ENCODE data around the gene SETD5. TPM values are rescaled to one million over a fixed set of nuclear protein-coding genes. Genes with fewer than 3 reads are reported as not detected.
"Not testable (repeated sequence)": the region's sequence is repeated elsewhere in the genome, so short reads cannot be mapped to it uniquely, and the experiment has no call there.

Gene SETD5
- total RNA-seq, 2 donors from 2014 or later = 36.9 to 49.4 TPM

GRCh38 chr3:9476935-9477334 lies 79.5 kb downstream of the SETD5 start:
- no peak for TF ChIP-seq CTCF (IDR thresholded peaks at IDR 0.05)
- no peak for DNase-seq (ENCODE audit: low spot score)
- Histone ChIP-seq H3K9me3 (no peaks in the 10 kb centered on the region), H3K4me1 (no peaks in the 10 kb centered on the region), H3K27ac (no peak overlapping the region), H3K4me3 (no peak overlapping the region), H3K27me3 (no peaks in the 10 kb centered on the region), H3K36me3 (peaks cover 95% of the 10 kb centered on the region)

DNA sequence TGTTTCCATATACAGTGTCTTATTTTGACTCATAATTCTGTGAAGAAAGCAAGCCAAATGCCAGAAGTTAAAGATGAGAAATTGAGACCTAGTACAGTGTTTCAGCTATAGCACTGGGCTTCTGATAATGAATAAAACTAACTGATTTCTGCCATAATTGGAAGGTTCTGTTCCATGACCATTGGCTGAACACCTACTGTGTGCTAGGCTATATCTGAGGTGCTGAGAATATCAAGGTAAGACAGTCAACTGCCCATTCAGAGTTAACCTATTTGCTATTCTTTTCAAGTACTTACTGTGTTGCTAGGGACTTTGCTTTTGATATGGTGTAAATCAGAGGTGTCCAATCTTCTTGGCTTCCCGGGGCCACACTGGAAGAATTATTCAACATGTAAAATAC lies 82.8 kb downstream of the SETD5 start:
- TF ChIP-seq CTCF (IDR thresholded peaks at IDR 0.05) = no peak
- Histone ChIP-seq H3K27me3 (no peaks in the 10 kb centered on the region), H3K4me3 (no peak overlapping the region), H3K4me1 (no peaks in the 10 kb centered on the region), H3K36me3 (peaks cover 66% of the 10 kb centered on the region), H3K9me3 (no peaks in the 10 kb centered on the region), H3K27ac (no peak overlapping the region)
- DNase-seq (ENCODE audit: low spot score) = no peak

DNA sequence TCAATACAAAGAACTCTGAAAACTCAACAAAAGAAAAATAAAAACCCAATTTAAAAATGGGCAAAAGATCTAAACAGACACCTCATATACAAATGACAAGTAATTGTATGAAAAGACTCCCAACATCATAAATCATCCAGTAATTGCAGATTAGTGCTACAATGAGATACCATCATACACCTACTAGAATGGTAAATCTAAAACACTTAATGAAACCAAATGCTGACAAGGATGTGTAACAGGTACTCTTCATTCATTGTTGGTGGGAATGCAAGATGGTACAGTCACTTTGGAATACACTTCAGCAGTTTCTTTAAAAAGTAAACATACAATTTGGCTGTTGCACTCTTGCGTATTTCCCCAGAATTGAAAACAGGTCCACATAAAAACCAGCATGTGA lies 87.8 kb downstream of the SETD5 start:
- Histone ChIP-seq H3K27ac (no peak overlapping the region), H3K27me3 (no peaks in the 10 kb centered on the region), H3K9me3 (no peaks in the 10 kb centered on the region), H3K4me1 (no peaks in the 10 kb centered on the region), H3K4me3 (no peak overlapping the region), H3K36me3 (peaks cover 23% of the 10 kb centered on the region)
- TF ChIP-seq CTCF (IDR thresholded peaks at IDR 0.05) = no peak
- DNase-seq (ENCODE audit: low spot score) = no peak

- Histone ChIP-seq H3K36me3 (no peaks in the 10 kb centered on the region), H3K9me3 (no peaks in the 10 kb centered on the region), H3K4me3 (no peak overlapping the region), H3K27ac (no peak overlapping the region), H3K4me1 (no peaks in the 10 kb centered on the region), H3K27me3 (no peaks in the 10 kb centered on the region)
- no peak for DNase-seq (ENCODE audit: low spot score)
- TF ChIP-seq CTCF (IDR thresholded peaks at IDR 0.05) = no peak
These were observed 94.1 kb downstream of the SETD5 start for GRCh38 chr3:9491506-9491905.

DNA sequence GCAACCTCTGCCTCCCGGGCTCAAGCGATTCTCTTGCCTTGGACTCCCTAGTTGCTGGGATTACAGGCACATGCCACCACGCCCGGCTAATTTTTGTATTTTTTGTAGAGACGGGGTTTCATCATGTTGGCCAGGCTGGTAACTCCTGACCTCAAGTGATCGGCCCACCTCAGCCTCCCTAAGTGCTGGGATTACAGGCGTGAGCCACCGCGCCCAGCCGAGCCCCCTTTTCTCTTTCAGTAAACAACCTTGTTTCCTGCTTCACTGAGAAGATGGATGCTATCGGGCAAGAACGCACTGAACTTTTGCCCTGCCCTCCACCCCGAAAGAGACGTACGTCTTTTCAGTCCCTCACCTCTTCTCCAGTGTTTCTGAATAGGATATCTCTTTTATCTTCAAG lies 96.6 kb downstream of the SETD5 start:
- not testable (repeated sequence) for H3K9me3 ChIP-seq; H3K4me3 ChIP-seq; H3K27me3 ChIP-seq; H3K36me3 ChIP-seq; H3K4me1 ChIP-seq; DNase-seq (ENCODE audit: low spot score); H3K27ac ChIP-seq

GRCh38 chr3:9496893-9497292 lies 99.5 kb downstream of the SETD5 start:
- no peaks in the 10 kb centered on the region for H3K36me3 ChIP-seq
- no peak overlapping the region for H3K4me3 ChIP-seq
- H3K4me1 ChIP-seq = peaks cover 0 to 16% of the 10 kb centered on the region in 2 donors
- TF ChIP-seq CTCF (IDR thresholded peaks at IDR 0.05) = no peak
- no peak overlapping the region for H3K27ac ChIP-seq
- no peak for DNase-seq (ENCODE audit: low spot score)
- no peaks in the 10 kb centered on the region for H3K9me3 ChIP-seq
- peaks cover 0 to 5% of the 10 kb centered on the region in 2 donors for H3K27me3 ChIP-seq

Measured in right atrium auricular region (tissue), 2 donors.